NCI-H2196 (cell line): Measurements from ENCODE around the gene MAPKAP1.

Experiments used
- DNase-seq: peaks from one replicate; lab custom pipeline; 2025; ENCODE audit not compliant: unreplicated experiment; lab: John Stamatoyannopoulos, UW

The MAPKAP1 gene

GRCh38 chr9:125493384-125493783, 213.6 kb downstream of the MAPKAP1 start:
- no peak for DNase-seq

DNA sequence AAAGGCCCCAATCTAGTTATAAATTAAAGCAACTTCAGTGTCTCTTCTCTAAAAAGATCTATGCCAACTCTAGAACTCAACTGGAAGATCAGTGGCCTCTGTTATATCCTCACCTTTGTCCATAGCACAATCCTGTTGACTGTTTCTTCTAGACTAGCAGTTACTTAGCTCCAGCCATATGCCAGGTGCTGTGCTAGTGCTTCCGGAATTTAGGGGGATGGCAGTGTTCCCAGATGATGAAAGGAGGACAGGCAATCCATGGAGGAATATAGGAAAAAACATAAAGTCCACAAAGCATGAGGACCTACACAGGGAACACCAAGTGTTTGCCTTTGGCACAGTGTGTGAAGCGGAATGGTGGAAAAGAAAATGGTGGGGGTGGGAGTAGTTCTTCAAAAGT, 214.3 kb downstream of the MAPKAP1 start:
- no peak for DNase-seq

DNA sequence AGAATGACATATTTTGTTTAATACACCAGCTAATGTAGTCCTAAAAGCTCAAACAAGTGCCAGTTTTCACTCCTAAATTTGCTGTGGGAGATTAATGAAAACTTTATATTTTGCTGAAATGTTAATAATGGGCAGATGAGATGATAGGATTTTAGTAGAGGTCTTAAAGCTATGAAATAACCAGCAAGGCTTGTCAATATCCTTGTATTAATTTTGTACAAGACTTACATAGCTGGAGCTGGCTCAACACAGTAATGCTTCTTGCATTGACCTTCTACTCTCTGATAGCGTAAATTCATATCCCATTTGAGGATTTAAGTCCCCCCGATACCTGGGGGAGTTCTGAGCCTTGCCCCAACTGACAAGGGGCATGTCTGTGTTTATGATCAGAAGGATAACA, 219.2 kb downstream of the MAPKAP1 start:
- DNase-seq, result no peak

DNA sequence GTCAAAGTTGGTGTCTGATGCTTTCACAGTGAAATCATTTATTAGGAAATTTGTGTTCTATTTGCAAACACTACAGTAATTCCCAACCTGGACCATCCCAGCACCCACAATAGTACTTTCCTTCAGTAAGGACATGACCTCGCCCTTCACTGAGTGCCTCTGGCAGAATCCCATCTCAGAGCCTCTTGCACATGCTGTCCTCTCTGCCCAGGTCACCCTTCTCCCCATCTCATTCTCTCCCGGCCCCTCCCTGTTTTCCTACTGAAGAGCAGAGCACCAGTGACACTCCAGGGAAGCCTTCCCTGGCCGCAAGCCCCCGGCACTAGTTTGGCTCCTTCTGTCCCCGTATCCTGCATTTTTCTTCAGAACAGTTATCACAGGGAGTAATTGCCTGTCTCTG, 220.4 kb downstream of the MAPKAP1 start:
- DNase-seq, result no peak

- DNase-seq, result no peak
Measured at GRCh38 chr9:125486152-125486508, 220.9 kb downstream of the MAPKAP1 start.

- no peak for DNase-seq
Measured at GRCh38 chr9:125485471-125486151, 221.4 kb downstream of the MAPKAP1 start.

GRCh38 chr9:125484350-125485282, 222.4 kb downstream of the MAPKAP1 start:
- no peak for DNase-seq

DNA sequence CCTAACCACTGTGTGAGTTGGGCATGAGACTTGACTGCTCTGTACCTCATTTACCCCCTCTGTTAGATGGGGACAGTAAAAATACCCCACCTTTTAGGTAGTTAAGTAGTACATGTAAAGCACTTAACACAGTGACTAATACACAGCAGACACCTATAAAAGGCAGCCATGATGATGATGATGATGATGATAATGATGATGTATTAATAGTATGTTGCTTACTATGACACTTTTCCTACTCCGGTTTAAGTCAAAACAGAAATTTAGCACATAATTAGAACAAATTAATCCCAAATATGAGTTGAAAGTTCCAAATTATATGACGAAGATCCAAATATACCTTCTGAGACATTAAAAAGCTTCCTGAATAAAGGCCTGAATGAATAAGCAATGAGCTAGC, 223.3 kb downstream of the MAPKAP1 start:
- no peak for DNase-seq

DNA sequence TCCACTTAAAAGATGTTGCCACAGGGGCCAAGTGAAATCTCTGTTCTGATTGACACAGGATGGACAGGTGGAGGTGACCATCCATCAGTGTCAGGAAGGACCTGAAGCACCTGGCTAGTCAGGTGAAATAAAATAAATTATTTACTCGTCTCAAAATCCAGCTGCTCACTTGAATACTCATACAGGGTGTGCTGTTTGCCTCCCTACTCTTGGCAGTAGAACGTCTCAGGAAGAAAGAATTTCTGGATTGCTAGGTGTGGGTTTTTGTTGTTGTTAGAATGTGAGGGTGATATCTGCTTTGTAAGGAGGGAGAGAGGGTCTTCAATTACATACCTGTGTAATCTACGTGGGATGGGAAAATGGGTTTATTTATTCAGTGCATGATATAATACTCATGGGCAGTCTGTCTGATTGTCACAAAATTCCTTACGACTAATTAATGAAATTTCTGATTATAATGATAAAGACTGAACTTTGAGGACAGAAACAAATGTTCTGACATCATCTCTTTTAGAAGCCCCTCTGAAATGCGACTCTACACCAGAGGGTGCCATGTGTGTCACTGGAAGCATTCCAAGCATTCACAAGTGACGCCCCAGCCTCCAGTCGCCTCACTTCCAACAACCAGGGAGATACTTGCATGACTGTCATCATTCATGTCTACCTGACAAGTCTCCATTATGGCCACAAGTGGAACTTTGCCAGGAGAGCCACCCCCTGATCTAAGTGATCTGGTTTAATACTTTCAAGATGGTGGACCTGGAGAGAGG, 227.0 kb downstream of the MAPKAP1 start:
- no peak for DNase-seq

GRCh38 chr9:125477089-125477544, 229.9 kb downstream of the MAPKAP1 start:
- DNase-seq, result no peak

DNA sequence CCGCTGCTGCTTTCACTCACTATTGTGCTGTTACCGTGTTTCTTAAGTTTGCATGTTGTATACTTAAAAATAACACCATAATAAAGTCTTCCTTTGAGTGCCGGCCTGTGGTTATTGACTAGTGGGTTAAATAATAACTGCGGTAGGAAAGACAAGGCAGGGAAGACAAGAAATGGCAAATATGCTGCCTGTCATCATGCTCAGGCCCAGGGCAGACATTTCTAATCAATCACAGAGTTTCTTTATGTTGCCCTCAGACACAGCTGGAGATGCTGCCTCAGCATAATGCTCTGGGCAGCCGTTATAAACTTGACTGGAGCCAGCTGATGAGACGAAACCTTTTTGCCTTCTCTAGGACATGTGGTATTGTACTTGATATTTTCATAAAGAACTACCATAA, 230.4 kb downstream of the MAPKAP1 start:
- no peak for DNase-seq

DNA sequence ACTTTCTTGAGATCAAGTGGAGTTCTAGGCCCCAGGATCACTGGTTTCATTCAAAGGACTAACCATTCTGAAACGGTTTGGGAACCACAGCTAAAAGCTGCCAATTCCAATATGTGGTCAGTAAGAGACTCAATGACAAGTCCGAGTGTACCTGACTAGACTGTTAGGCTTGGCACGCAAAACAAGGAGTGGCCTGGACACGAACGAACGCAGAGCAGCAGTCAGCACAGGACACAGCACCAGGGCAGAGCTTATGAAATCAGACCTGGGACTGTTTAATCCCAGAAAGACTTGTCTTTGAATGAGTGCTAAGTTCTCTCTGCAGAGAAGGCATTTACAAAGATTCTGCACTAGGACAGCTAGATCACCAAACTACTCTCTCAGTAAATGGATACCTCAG, 231.6 kb downstream of the MAPKAP1 start:
- DNase-seq, result no peak

DNA sequence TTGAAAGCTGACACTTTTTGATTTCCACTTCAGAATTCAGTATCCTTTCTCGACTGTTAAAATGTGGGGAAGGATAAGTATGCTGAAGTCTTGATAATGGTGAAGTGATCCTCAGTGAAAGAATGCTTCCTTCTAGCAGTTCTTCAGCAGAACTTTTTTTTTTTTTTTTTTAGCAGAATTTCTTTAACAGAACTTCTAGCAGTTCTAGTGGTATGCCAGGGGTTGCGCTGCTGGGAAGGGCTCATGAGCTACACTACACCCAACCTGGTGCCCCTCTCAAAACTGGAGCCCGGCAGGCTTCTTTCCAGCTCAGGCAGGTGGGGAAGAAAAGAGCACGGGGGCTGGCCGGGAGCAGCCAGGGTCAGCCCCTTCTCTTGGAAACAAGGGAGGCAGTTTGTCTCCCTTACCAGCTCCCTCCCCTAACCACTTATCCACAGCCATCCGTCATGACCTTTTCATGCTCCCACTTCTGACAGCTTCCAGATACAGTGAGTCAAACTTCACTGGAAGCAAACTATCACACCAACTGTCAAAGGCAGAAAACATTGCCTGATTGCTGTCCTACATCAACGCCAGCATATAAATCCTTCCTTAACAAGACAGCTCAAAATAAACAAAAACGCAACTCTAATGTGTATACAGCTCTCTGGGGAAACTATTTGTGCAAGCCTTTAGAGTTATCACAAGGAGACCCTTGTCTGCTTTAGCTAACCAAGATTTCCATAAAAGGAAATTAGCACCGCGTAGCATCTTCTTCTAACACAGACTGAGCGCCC, 233.9 kb downstream of the MAPKAP1 start:
- no peak for DNase-seq

- no peak for DNase-seq
Measured at GRCh38 chr9:125472562-125472925, 234.5 kb downstream of the MAPKAP1 start.

GRCh38 chr9:125470767-125471580, 236.0 kb downstream of the MAPKAP1 start:
- no peak for DNase-seq

- DNase-seq, result no peak
Measured at GRCh38 chr9:125470189-125470588, 236.8 kb downstream of the MAPKAP1 start.

GRCh38 chr9:125468646-125469045, 238.4 kb downstream of the MAPKAP1 start:
- no peak for DNase-seq

DNA sequence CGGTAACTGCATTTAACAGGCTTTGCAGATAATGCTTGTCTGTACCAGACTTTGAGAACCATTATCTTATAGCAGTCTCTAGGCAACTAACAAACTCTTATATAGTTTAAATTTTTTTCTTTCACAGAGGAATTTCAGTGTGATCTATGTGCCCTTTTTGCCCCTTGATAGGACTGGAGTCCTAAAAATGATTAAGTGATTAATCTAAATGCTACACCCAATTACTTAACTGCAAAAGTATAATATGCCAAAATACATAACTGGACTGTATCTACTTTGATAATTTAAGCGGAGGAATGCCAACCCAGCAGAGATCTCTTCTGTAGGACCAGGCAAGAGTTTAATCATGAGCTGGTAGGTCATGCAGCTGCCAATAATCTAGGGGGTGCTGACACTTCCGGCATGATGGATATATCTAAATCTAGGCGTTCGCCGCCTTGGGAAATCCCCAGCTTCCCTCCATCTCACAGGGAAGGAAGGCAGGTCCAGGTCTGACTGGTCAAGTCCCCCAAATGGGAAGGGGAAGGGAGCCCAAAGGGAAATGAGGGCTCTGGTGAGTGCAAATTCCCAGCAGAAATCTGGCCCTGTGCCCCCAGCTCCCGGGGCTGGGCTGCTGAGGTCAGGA, 239.8 kb downstream of the MAPKAP1 start:
- DNase-seq, result no peak

DNA sequence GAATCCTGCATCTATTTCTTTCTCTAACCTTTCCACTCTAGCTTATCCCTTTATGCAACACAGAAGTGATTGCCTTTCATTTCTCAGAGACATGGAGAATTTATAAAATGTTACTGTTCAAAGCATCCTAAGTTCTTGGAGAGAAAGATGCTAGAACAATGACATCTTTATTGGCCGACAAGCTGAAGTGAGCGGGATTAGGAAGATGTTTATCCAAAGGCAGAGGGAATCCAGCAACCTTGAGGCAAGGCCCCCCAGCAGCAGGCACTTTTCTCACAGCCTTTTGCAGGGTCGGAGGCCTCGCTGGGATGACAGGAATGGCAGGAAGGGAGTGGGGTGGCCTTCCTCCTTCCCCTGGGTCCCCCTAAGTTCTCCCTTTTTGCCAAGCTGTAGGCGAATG, 240.6 kb downstream of the MAPKAP1 start:
- no peak for DNase-seq
